Measurements from ENCODE around the gene LIMK2. TPM values are rescaled to one million over a fixed set of nuclear protein-coding genes. Genes with fewer than 3 reads are reported as not detected.

LIMK2 gene
- total RNA-seq, 1 experiment from 2014 or later: 27.9 TPM

DNA sequence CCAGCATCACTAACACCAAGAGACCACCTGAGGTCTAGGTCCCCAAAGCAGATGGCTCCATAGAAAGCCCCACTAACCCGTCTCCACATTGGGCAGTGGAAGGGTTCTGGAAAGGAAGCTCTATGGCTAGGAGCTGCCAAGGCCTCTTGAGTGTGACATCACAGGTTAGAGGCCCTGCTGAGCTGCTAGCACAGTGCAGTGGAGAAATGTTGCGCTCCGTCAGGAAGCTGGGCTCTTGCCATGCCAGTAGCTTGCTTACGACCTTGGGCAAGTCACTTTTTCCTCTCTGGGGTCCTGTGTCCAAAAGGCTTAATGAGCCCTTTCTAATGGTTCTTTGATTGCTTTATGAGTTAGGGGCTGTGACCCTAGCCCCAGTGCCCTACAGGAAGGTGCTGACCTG, 69.6 kb downstream of the LIMK2 start:
- ChIA-PET POLR2A (ENCODE audit: low non-redundant PET) (no interaction called here), CTCF (no interaction called here)
- Histone ChIP-seq H3K4me3 (ENCODE audit: low read depth, low read length, poor library complexity, severe bottlenecking) (no peak overlapping the region), H3K9me3 (ENCODE audit: low read depth, low read length, poor library complexity, severe bottlenecking) (no peaks in the 10 kb centered on the region), H3K27me3 (replicated peaks; ENCODE audit: insufficient read depth, low read depth, low read length, poor library complexity) (no peaks in the 10 kb centered on the region), H3K4me1 (ENCODE audit: insufficient read depth, low read length, poor library complexity, severe bottlenecking) (no peaks in the 10 kb centered on the region), H3K27ac (ENCODE audit: low read depth, low read length, poor library complexity, severe bottlenecking) (no peak overlapping the region), H3K36me3 (ENCODE audit: insufficient read depth, low read length, poor library complexity, severe bottlenecking) (peaks cover 6% of the 10 kb centered on the region)
- TF ChIP-seq EZH2 (IDR thresholded peaks at IDR 0.05; ENCODE audit: borderline replicate concordance, low read depth, low read length, poor library complexity, severe bottlenecking): no peak
- TF ChIP-seq, protein P1, sequence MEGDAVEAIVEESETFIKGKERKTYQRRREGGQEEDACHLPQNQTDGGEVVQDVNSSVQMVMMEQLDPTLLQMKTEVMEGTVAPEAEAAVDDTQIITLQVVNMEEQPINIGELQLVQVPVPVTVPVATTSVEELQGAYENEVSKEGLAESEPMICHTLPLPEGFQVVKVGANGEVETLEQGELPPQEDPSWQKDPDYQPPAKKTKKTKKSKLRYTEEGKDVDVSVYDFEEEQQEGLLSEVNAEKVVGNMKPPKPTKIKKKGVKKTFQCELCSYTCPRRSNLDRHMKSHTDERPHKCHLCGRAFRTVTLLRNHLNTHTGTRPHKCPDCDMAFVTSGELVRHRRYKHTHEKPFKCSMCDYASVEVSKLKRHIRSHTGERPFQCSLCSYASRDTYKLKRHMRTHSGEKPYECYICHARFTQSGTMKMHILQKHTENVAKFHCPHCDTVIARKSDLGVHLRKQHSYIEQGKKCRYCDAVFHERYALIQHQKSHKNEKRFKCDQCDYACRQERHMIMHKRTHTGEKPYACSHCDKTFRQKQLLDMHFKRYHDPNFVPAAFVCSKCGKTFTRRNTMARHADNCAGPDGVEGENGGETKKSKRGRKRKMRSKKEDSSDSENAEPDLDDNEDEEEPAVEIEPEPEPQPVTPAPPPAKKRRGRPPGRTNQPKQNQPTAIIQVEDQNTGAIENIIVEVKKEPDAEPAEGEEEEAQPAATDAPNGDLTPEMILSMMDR (conservative IDR thresholded peaks at IDR 0.05; ENCODE audit: low read depth, low read length): no peak
- intact Hi-C loops (cut with micrococcal nuclease; ENCODE audit: unreplicated experiment): no loop called here
- DNase-seq (ENCODE audit: low spot score): no peak
- no TSS peak for BruUV-seq (replicated peaks)

DNA sequence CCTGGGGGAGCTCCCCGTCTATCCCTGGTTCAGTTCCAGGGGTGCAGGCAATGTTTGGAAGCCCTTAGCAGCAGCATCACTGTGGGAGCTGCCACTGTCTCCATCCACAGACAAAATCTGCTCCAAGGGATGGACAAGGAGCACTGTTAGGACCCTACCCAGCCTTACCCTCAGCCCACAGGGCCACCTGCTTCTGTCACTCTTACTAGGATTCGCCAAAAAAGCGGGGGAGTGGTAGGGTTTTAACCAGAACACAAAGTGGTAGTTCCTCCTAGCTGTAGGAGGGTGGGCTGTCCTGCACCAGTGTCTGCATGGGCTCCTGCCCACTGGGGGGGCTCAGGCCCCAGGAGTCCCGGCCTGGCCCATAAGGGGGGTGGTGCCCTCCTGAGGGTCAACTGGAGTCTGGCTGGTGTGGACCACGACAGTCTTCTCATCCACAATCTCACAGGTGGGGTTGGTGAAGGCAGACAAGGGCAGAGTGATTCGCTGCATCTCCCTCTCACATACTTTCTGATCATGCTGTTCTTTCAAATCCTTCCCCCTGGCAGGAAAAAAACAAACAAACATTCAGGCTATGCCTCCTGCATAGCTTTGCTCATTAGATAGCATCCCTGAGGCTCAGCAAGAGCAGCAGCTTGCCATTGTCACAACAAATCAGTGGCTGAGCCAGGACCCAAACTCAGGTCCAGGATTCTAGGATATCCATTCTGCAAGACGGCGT, 70.8 kb downstream of the LIMK2 start:
- intact Hi-C loops (cut with micrococcal nuclease; ENCODE audit: unreplicated experiment): no loop called here
- TF ChIP-seq, protein P1 (conservative IDR thresholded peaks at IDR 0.05; ENCODE audit: low read depth, low read length): no peak
- no peak for TF ChIP-seq EZH2 (IDR thresholded peaks at IDR 0.05; ENCODE audit: borderline replicate concordance, low read depth, low read length, poor library complexity, severe bottlenecking)
- H3K4me1 ChIP-seq (ENCODE audit: insufficient read depth, low read length, poor library complexity, severe bottlenecking): no peaks in the 10 kb centered on the region
- CTCF ChIA-PET: no interaction called here
- H3K27ac ChIP-seq (ENCODE audit: low read depth, low read length, poor library complexity, severe bottlenecking): no peak overlapping the region
- BruUV-seq (replicated peaks): no TSS peak
- POLR2A ChIA-PET (ENCODE audit: low non-redundant PET): no interaction called here
- DNase-seq (ENCODE audit: low spot score): no peak
- peaks cover 2% of the 10 kb centered on the region for H3K36me3 ChIP-seq (ENCODE audit: insufficient read depth, low read length, poor library complexity, severe bottlenecking)
- H3K9me3 ChIP-seq (ENCODE audit: low read depth, low read length, poor library complexity, severe bottlenecking): no peaks in the 10 kb centered on the region
- no peak overlapping the region for H3K4me3 ChIP-seq (ENCODE audit: low read depth, low read length, poor library complexity, severe bottlenecking)
- no peaks in the 10 kb centered on the region for H3K27me3 ChIP-seq (replicated peaks; ENCODE audit: insufficient read depth, low read depth, low read length, poor library complexity)

DNA sequence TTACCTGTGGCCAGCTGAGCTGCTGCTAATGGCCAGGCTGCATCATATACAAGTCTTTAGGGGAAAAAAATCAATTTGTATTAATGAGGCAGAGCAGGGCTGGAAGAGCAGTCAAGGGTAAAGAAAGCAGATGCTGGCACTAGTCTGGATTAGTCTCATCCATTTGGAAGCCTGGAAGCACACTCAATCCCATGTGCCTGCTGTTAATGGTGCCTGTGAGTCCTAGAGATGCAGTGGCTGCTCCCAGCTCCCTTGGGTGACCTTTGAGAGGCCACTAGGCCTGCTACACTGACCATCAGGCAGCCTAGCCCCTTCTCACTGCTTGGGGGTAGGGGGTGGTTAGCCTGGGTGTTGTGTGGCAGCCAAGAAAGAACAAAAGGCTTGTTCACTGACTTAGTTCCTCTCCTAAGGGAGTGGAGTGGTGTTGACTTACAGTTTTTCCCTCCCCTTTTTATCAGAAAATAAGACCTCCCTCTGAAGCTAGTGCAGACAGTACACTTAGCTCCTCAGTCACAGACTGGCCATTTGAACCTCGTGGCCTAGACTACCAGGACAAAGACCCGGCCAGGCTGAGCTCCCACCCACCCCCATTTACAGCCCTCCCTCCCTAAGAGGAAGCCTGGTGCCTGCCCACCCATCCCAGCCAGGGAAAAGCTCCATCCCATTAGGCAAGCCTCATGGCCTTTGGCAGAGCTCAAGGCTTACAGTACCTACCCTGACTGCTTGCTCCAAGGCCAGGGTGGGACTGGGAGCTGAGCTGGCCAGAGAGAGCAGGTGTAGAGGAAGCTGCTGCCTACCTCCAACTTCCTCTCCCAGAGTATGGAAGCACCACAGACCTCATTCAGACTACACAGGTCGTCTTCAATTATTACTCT, 72.4 kb downstream of the LIMK2 start:
- no peak for TF ChIP-seq EZH2 (IDR thresholded peaks at IDR 0.05; ENCODE audit: borderline replicate concordance, low read depth, low read length, poor library complexity, severe bottlenecking)
- TF ChIP-seq, protein P1 (conservative IDR thresholded peaks at IDR 0.05; ENCODE audit: low read depth, low read length): no peak
- ChIA-PET POLR2A (ENCODE audit: low non-redundant PET) (no interaction called here), CTCF (interaction anchor here (0.8 kb wide), 1 partner anchor 12 kb away, joined by 3 read pairs; no protein-coding TSS in a partner anchor)
- no TSS peak for BruUV-seq (replicated peaks)
- Histone ChIP-seq H3K36me3 (ENCODE audit: insufficient read depth, low read length, poor library complexity, severe bottlenecking) (no peaks in the 10 kb centered on the region), H3K4me3 (ENCODE audit: low read depth, low read length, poor library complexity, severe bottlenecking) (no peak overlapping the region), H3K4me1 (ENCODE audit: insufficient read depth, low read length, poor library complexity, severe bottlenecking) (no peaks in the 10 kb centered on the region), H3K9me3 (ENCODE audit: low read depth, low read length, poor library complexity, severe bottlenecking) (no peaks in the 10 kb centered on the region), H3K27me3 (replicated peaks; ENCODE audit: insufficient read depth, low read depth, low read length, poor library complexity) (no peaks in the 10 kb centered on the region), H3K27ac (ENCODE audit: low read depth, low read length, poor library complexity, severe bottlenecking) (no peak overlapping the region)
- DNase-seq (ENCODE audit: low spot score): no peak
- intact Hi-C loops (cut with micrococcal nuclease; ENCODE audit: unreplicated experiment): no loop called here
